H9 (cell line): ENCODE results near the gene TPGS1. TPM values are rescaled to one million over a fixed set of nuclear protein-coding genes. Genes with fewer than 3 reads are reported as not detected.
A peak's percentile ranks its signal among the peaks of the same experiment; 100 is the strongest.

Experiments
- DNase-seq: peaks from one replicate; pipeline ENCODE4 v3.0.0-alpha.2; 2017
- H2AFZ ChIP-seq: one replicate; pipeline ENCODE4 v1.6.1; 2013; ENCODE audit warnings: mild to moderate bottlenecking, low read length, control low read depth, moderate library complexity
- H2AK5ac ChIP-seq: 2 replicates; pipeline ENCODE4 v1.6.1; 2013; ENCODE audit warnings: low read length, control low read depth, mixed read lengths; ENCODE audit not compliant: insufficient read length
- H2BK120ac ChIP-seq: one replicate; pipeline ENCODE4 v1.6.1; 2013; ENCODE audit warnings: low read depth, mild to moderate bottlenecking, low read length, control low read depth, inconsistent platforms; ENCODE audit not compliant: poor library complexity, severe bottlenecking
- H2BK12ac ChIP-seq: 2 replicates; pipeline ENCODE4 v1.6.1; 2013; ENCODE audit warnings: low read length, control low read depth, mixed read lengths, low read depth; ENCODE audit not compliant: insufficient read length
- H2BK15ac ChIP-seq: 2 replicates; pipeline ENCODE4 v1.6.1; 2013; ENCODE audit warnings: low read depth, low read length, control low read depth
- H2BK20ac ChIP-seq: one replicate; pipeline ENCODE4 v1.6.1; 2013; ENCODE audit warnings: low read depth, mild to moderate bottlenecking, low read length, control low read depth, inconsistent platforms; ENCODE audit not compliant: poor library complexity, severe bottlenecking
- H2BK5ac ChIP-seq: 2 replicates; pipeline ENCODE4 v1.6.1; 2013; ENCODE audit warnings: low read length, control low read depth, mixed read lengths; ENCODE audit not compliant: insufficient read length
- H3K14ac ChIP-seq: 2 replicates; pipeline ENCODE4 v1.6.1; 2013; ENCODE audit warnings: low read length, control low read depth; ENCODE audit not compliant: insufficient read depth
- H3K18ac ChIP-seq: 2 replicates; pipeline ENCODE4 v1.6.1; 2013; ENCODE audit warnings: low read depth, mild to moderate bottlenecking, mixed read lengths, low read length, control low read depth; ENCODE audit not compliant: insufficient read length
- H3K23ac ChIP-seq: 2 replicates; pipeline ENCODE4 v1.6.1; 2013; ENCODE audit warnings: low read length, control low read depth, mixed read lengths, low read depth; ENCODE audit not compliant: insufficient read length
- H3K23me2 ChIP-seq: 2 replicates; pipeline ENCODE4 v1.6.1; 2013; ENCODE audit warnings: low read depth, mild to moderate bottlenecking, mixed read lengths, low read length, control low read depth; ENCODE audit not compliant: insufficient read length, poor library complexity, severe bottlenecking
- H3K27ac ChIP-seq: 2 replicates; pipeline ENCODE4 v1.5.1; 2013; ENCODE audit warnings: low read length, control low read depth, mixed read lengths, low read depth; ENCODE audit not compliant: insufficient read length
- H3K27me3 ChIP-seq: 2 replicates; pipeline ENCODE4 v1.6.1; 2013; ENCODE audit warnings: low read length, control low read depth, inconsistent platforms; ENCODE audit not compliant: insufficient read depth
- H3K4ac ChIP-seq: 2 replicates; pipeline ENCODE4 v1.6.1; 2013; ENCODE audit warnings: low read depth, mild to moderate bottlenecking, control low read depth, inconsistent platforms, low read length, moderate library complexity
- H3K4me1 ChIP-seq: 2 replicates; pipeline ENCODE4 v1.6.1; 2013; ENCODE audit warnings: low read length, control low read depth, inconsistent platforms; ENCODE audit not compliant: insufficient read depth
- H3K4me2 ChIP-seq: 2 replicates; pipeline ENCODE4 v1.6.1; 2013; ENCODE audit warnings: low read length, control low read depth, mixed read lengths; ENCODE audit not compliant: insufficient read length, insufficient read depth
- H3K56ac ChIP-seq: 2 replicates; pipeline ENCODE4 v1.6.1; 2013; ENCODE audit warnings: low read depth, mild to moderate bottlenecking, mixed read lengths, low read length, control low read depth; ENCODE audit not compliant: insufficient read length
- H3K79me1 ChIP-seq: 2 replicates; pipeline ENCODE4 v1.6.1; 2013; ENCODE audit warnings: low read depth, mild to moderate bottlenecking, moderate library complexity, low read length, control low read depth, inconsistent platforms; ENCODE audit not compliant: insufficient read depth, poor library complexity, severe bottlenecking
- H3K79me2 ChIP-seq: 2 replicates; pipeline ENCODE4 v1.6.1; 2013; ENCODE audit warnings: low read length, control low read depth, inconsistent platforms; ENCODE audit not compliant: insufficient read depth
- H3K9ac ChIP-seq: 2 replicates; pipeline ENCODE4 v1.6.1; 2013; ENCODE audit warnings: low read length, control low read depth, mixed read lengths; ENCODE audit not compliant: insufficient read length; ENCODE audit errors: extremely low read depth
- H3K9me3 ChIP-seq: one replicate; pipeline ENCODE4 v1.6.1; 2013; ENCODE audit warnings: low read depth, low read length, inconsistent platforms; ENCODE audit not compliant: control insufficient read depth
- H3T11ph ChIP-seq: one replicate; pipeline ENCODE4 v1.6.1; 2013; ENCODE audit warnings: mild to moderate bottlenecking, low read length, control low read depth, inconsistent platforms
- H4K20me1 ChIP-seq: one replicate; pipeline ENCODE4 v1.6.1; 2013; ENCODE audit not compliant: control insufficient read depth, insufficient read length, insufficient read depth
- H4K5ac ChIP-seq: 2 replicates; pipeline ENCODE4 v1.6.1; 2013; ENCODE audit warnings: low read depth, mild to moderate bottlenecking, mixed read lengths, low read length, control low read depth; ENCODE audit not compliant: insufficient read length
- H4K8ac ChIP-seq: replicated peaks from 2 replicates; pipeline ENCODE4 v1.6.1; 2013; ENCODE audit warnings: low read length, control low read depth, mixed read lengths, low read depth; ENCODE audit not compliant: insufficient read length
- H4K91ac ChIP-seq: 2 replicates; pipeline ENCODE4 v1.6.1; 2013; ENCODE audit warnings: low read depth, mild to moderate bottlenecking, moderate library complexity, mixed read lengths, low read length, control low read depth; ENCODE audit not compliant: insufficient read length
- H3K27ac Mint-ChIP-seq, 3 experiments: 2 replicates in 2 of 3; 3 replicates in 1 of 3; pipeline ENCODE4 v1.8.0; 2020 to 2021; ENCODE audit warnings: mixed read lengths in 3 of 3, mild to moderate bottlenecking in 1 of 3, moderate library complexity in 1 of 3
- H3K27me3 Mint-ChIP-seq: 2 replicates; pipeline ENCODE4 v1.8.0; 2021; ENCODE audit warnings: low read depth, mild to moderate bottlenecking, moderate library complexity, mixed read lengths
- H3K36me3 Mint-ChIP-seq, 3 experiments: 2 replicates in 2 of 3; 3 replicates in 1 of 3; pipeline ENCODE4 v1.8.0; 2020 to 2021; ENCODE audit warnings: low read depth in 3 of 3, mixed read lengths in 3 of 3; ENCODE audit not compliant: insufficient read depth in 1 of 3
- H3K4me1 Mint-ChIP-seq, 2 experiments: 2 replicates each; pipeline ENCODE4 v1.8.0; 2020; ENCODE audit warnings: mixed read lengths in 2 of 2
- H3K4me3 Mint-ChIP-seq, 2 experiments: 2 replicates in 1 of 2; 3 replicates in 1 of 2; pipeline ENCODE4 v1.8.0; 2020 to 2021; ENCODE audit warnings: mild to moderate bottlenecking in 2 of 2, mixed read lengths in 2 of 2, moderate library complexity in 1 of 2
- H3K9me3 Mint-ChIP-seq, 2 experiments: 2 replicates in 1 of 2; 3 replicates in 1 of 2; pipeline ENCODE4 v1.8.0; 2020; ENCODE audit warnings: mild to moderate bottlenecking in 2 of 2, mixed read lengths in 2 of 2, moderate library complexity in 1 of 2
- WGBS: extraction: QIAGEN DNeasy Blood & Tissue Kit; methylation state at CpG from one replicate; pipeline ENCODE4 v1.1.7; 2013; ENCODE audit warnings: missing lambda C conversion rate, low lambda C conversion rate, mixed read lengths; ENCODE audit not compliant: insufficient read length; ENCODE audit errors: extremely low coverage; 5-methylcytosine and 5-hydroxymethylcytosine counted together
- total RNA-seq: library from RNA; stranded (reverse); gene quantifications from 2 replicates; pipeline ENCODE4 v1.2.1, GENCODE V29; 2021
- TF ChIP-seq, protein P1 (sequence below): fragments of 200-600 bp; sonication (generic); conservative IDR thresholded peaks from 3 replicates; pipeline ENCODE4 v1.8.0; 2021; ENCODE audit warnings: antibody characterized with exemption, mild to moderate bottlenecking

Gene TPGS1
- total RNA-seq, 1 experiment from 2014 or later: 7.4 TPM

DNA sequence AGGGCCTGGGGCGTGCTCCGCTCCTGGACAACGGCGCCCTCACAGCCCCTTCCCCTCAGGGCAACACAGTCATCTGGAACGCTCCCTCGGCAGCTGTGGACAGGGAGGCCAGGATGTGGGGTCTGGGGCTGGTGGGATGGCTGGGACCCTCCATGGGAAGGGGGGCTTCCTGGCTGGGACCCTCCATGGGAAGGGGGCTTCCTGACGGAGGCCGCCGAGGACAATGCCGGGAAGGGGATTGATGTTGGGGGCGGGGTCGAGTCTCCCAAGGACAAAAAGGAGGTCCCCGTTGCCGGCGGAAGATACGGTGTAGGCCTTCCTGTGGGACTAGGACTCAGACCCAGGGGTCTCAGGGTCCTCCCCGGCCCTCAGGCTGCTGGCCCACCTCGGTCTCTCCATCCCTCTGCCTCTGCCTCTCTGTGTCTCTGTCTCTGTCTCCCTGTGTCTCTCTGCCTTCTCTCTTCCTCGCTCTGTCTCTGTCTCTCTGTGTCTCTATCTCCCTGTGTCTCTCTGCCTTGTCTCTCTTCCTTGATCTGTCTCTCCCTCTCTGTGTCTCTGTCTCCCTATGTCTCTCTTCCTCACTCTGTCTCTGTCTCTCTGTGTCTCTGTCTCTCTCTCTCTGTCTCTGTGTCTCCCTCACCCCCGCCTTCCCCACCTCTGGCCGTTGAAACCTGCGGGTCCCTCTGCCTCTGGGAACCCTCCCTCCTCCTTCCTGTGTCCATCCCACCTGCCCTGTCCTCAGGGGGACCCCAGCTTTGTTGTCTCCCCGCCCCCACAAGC lies 13.7 kb upstream of the TPGS1 start:
- Mint-ChIP-seq H3K9me3 (peaks cover 3 to 4% of the 10 kb centered on the region in 2 experiments; a peak in 2 of 5 replicates), H3K36me3 (no peaks in the 10 kb centered on the region), H3K27me3 (peaks cover 26% of the 10 kb centered on the region), H3K27ac (no peak overlapping the region), H3K4me3 (no peak overlapping the region), H3K4me1 (peaks cover 0 to 18% of the 10 kb centered on the region in 2 experiments; a peak in 2 of 4 replicates)
- H3K27me3 ChIP-seq: peaks cover 9% of the 10 kb centered on the region; the same call in 1 of the 2 replicates
- H2AFZ ChIP-seq: no peak overlapping the region
- no peak overlapping the region for H2AK5ac ChIP-seq
- H3K23me2 ChIP-seq: peaks cover 11% of the 10 kb centered on the region
- no peak overlapping the region for H4K5ac ChIP-seq
- no peaks in the 10 kb centered on the region for H3K79me2 ChIP-seq
- TF ChIP-seq, protein P1, sequence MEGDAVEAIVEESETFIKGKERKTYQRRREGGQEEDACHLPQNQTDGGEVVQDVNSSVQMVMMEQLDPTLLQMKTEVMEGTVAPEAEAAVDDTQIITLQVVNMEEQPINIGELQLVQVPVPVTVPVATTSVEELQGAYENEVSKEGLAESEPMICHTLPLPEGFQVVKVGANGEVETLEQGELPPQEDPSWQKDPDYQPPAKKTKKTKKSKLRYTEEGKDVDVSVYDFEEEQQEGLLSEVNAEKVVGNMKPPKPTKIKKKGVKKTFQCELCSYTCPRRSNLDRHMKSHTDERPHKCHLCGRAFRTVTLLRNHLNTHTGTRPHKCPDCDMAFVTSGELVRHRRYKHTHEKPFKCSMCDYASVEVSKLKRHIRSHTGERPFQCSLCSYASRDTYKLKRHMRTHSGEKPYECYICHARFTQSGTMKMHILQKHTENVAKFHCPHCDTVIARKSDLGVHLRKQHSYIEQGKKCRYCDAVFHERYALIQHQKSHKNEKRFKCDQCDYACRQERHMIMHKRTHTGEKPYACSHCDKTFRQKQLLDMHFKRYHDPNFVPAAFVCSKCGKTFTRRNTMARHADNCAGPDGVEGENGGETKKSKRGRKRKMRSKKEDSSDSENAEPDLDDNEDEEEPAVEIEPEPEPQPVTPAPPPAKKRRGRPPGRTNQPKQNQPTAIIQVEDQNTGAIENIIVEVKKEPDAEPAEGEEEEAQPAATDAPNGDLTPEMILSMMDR: no peak
- no peaks in the 10 kb centered on the region for H3K4me1 ChIP-seq
- no peak overlapping the region for H3K56ac ChIP-seq
- DNase-seq: peak; percentile 36
- no peaks in the 10 kb centered on the region for H3K9me3 ChIP-seq
- no peaks in the 10 kb centered on the region for H3K79me1 ChIP-seq
- H4K91ac ChIP-seq: no peak overlapping the region
- H2BK5ac ChIP-seq: no peak overlapping the region
- no peak overlapping the region for H4K8ac ChIP-seq
- H3K9ac ChIP-seq: no peak overlapping the region
- H3K18ac ChIP-seq: no peak overlapping the region
- H3K27ac ChIP-seq: no peak overlapping the region
- no peak overlapping the region for H3K4ac ChIP-seq
- H3K14ac ChIP-seq: no peak overlapping the region
- H2BK120ac ChIP-seq: no peak overlapping the region
- H2BK12ac ChIP-seq: no peak overlapping the region
- H3K4me2 ChIP-seq: no peak overlapping the region
- no peak overlapping the region for H2BK20ac ChIP-seq
- no peak overlapping the region for H3K23ac ChIP-seq
- no peaks in the 10 kb centered on the region for H4K20me1 ChIP-seq
- no CpG with 5 or more reads among the region's 23 CpGs for WGBS
- no peak overlapping the region for H3T11ph ChIP-seq
- H2BK15ac ChIP-seq: no peak overlapping the region
